ENCODE results near the gene CLN3. TPM values are rescaled to one million over a fixed set of nuclear protein-coding genes. Genes with fewer than 3 reads are reported as not detected.

The CLN3 gene
- 10 to 100 TPM; 39.5 to 96.4 (median 56.2) TPM for total RNA-seq

DNA sequence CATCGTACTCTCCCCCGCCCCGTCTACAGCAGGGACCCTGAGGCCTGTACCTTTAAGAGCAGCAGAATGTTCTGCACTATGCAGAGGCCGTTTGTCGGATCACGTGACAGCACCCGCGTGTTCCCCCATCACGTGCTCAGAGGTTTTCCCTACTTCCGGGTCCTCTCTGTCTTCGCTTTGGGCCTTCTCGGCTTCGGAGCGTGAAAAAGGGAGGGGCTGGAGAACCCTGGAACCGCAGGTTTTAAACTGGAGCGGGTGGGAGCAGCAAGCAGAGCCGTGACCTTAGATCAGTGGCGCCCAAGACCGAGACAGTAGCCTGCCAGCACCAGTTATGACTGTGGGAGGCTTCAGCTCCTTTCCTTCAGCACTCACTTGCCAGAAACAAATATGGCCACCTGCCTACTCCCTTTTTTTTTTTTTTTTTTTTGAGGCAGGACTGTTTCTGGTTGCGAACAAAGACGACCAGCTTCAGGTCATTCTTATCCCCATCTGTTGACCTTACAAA is at the start of gene CLN3:
CLN3 (minus strand) TSS at position 105 of the 505 bp plus-strand sequence. CDS start 315 bp downstream, outside the sequence.
- Histone ChIP-seq H3K4me3 (peak within 1 kb of the TSS; percentile 79 to 95 (median 86)), H3K4me1 (peaks cover 18 to 51% (median 31%) of the 10 kb centered on the region in 4 donors)
- peak in 1 of 2 donors; percentile 94 for DNase-seq

GRCh38 chr16:28540346-28540745 is 48.5 kb upstream of the CLN3 start:
- Histone ChIP-seq H3K9me3 (no peaks in the 10 kb centered on the region), H3K27me3 (no peaks in the 10 kb centered on the region), H3K4me3 (no peak overlapping the region), H3K27ac (peak overlapping the region in 2 of 4 donors; percentile 93 to 97), H3K36me3 (peaks cover 0 to 6% (median 3%) of the 10 kb centered on the region in 4 donors), H3K4me1 (peaks cover 12 to 32% (median 21%) of the 10 kb centered on the region in 4 donors)
- WGBS, 2 donors, result 73 to 81% methylated on average over 3 of the region's 3 CpGs
- no peak for DNase-seq
- TF ChIP-seq POLR2AphosphoS5 (IDR thresholded peaks at IDR 0.05), result no peak
- TF ChIP-seq EP300 (IDR thresholded peaks at IDR 0.05), result no peak
- no peak for ATAC-seq (ENCODE audit: low FRiP score in 2 of 2)

More for the DNA sequence above, at the start of gene CLN3:
- TF ChIP-seq EP300 (IDR thresholded peaks at IDR 0.05), result no peak
- TF ChIP-seq, protein P1, sequence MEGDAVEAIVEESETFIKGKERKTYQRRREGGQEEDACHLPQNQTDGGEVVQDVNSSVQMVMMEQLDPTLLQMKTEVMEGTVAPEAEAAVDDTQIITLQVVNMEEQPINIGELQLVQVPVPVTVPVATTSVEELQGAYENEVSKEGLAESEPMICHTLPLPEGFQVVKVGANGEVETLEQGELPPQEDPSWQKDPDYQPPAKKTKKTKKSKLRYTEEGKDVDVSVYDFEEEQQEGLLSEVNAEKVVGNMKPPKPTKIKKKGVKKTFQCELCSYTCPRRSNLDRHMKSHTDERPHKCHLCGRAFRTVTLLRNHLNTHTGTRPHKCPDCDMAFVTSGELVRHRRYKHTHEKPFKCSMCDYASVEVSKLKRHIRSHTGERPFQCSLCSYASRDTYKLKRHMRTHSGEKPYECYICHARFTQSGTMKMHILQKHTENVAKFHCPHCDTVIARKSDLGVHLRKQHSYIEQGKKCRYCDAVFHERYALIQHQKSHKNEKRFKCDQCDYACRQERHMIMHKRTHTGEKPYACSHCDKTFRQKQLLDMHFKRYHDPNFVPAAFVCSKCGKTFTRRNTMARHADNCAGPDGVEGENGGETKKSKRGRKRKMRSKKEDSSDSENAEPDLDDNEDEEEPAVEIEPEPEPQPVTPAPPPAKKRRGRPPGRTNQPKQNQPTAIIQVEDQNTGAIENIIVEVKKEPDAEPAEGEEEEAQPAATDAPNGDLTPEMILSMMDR (IDR thresholded peaks at IDR 0.05), result peak in 1 of 6 experiments; percentile 4
- peak in 1 of 4 donors; percentile 61 for TF ChIP-seq POLR2A (IDR thresholded peaks at IDR 0.05)
- TF ChIP-seq POLR2AphosphoS5 (IDR thresholded peaks at IDR 0.05), result peak; percentile 68 to 78
- no peaks in the 10 kb centered on the region for H3K9me3 ChIP-seq
- ATAC-seq (ENCODE audit: low FRiP score in 2 of 2), result peak; percentile 94 to 95
- WGBS, 2 donors, result 0 to 1% methylated on average over 18 to 19 of the region's 21 CpGs
- peak within 1 kb of the TSS; percentile 92 to 98 (median 94) for H3K27ac ChIP-seq
- H3K27me3 ChIP-seq, result no peaks in the 10 kb centered on the region
- peaks cover 11 to 27% (median 20%) of the 10 kb centered on the region in 4 donors for H3K36me3 ChIP-seq

- 33 to 43% methylated on average over 21 to 22 of the region's 22 CpGs for WGBS, 2 donors
- Histone ChIP-seq H3K4me1 (peaks cover 23 to 45% (median 31%) of the 10 kb centered on the region in 4 donors), H3K4me3 (peak within 1 kb of the TSS; percentile 46 to 64 (median 51)), H3K27ac (peak within 1 kb of the TSS; percentile 84 to 97 (median 93)), H3K9me3 (no peaks in the 10 kb centered on the region), H3K36me3 (peaks cover 0 to 16% (median 3%) of the 10 kb centered on the region in 4 donors), H3K27me3 (no peaks in the 10 kb centered on the region)
- TF ChIP-seq POLR2A (IDR thresholded peaks at IDR 0.05), result peak in 3 of 4 donors; percentile 55 to 97 (median 81)
- TF ChIP-seq, protein P1 (IDR thresholded peaks at IDR 0.05), result peak in 1 of 6 experiments; percentile 4
- peak; percentile 83 to 97 for TF ChIP-seq POLR2AphosphoS5 (IDR thresholded peaks at IDR 0.05)
- TF ChIP-seq EP300 (IDR thresholded peaks at IDR 0.05), result peak in 2 of 4 donors; percentile 5 to 88
- ATAC-seq (ENCODE audit: low FRiP score in 2 of 2) (peak; percentile 94), DNase-seq (peak; percentile 78 to 94)
These were observed 47.1 kb upstream of the CLN3 start, which contains the start of gene NUPR1 for GRCh38 chr16:28538733-28539596. TSS of gene NUPR1 (minus strand) at chr16:28538974. CDS start at chr16:28538907, 67 bp downstream.

- Histone ChIP-seq H3K4me1 (peaks cover 24 to 50% (median 37%) of the 10 kb centered on the region in 4 donors), H3K27me3 (no peaks in the 10 kb centered on the region), H3K36me3 (peaks cover 0 to 16% (median 3%) of the 10 kb centered on the region in 4 donors), H3K4me3 (peak overlapping the region; percentile 46 to 64 (median 51)), H3K27ac (peak overlapping the region; percentile 84 to 97 (median 93)), H3K9me3 (no peaks in the 10 kb centered on the region)
- ATAC-seq (ENCODE audit: low FRiP score in 2 of 2) (peak in 1 of 2 donors; percentile 12), DNase-seq (peak; percentile 33 to 59)
- no peak for TF ChIP-seq POLR2AphosphoS5 (IDR thresholded peaks at IDR 0.05)
- no peak for TF ChIP-seq EP300 (IDR thresholded peaks at IDR 0.05)
- TF ChIP-seq, protein P1 (IDR thresholded peaks at IDR 0.05), result no peak
- WGBS, 2 donors, result 75 to 76% methylated on average over 13 of the region's 13 CpGs
These were observed 46.3 kb upstream of the CLN3 start for GRCh38 chr16:28537964-28538732.
